ENCODE measurements around the gene DPP8.
"Not testable (repeated sequence)": the region's sequence is repeated elsewhere in the genome, so short reads cannot be mapped to it uniquely, and the experiment has no call there.

Gene DPP8

DNA sequence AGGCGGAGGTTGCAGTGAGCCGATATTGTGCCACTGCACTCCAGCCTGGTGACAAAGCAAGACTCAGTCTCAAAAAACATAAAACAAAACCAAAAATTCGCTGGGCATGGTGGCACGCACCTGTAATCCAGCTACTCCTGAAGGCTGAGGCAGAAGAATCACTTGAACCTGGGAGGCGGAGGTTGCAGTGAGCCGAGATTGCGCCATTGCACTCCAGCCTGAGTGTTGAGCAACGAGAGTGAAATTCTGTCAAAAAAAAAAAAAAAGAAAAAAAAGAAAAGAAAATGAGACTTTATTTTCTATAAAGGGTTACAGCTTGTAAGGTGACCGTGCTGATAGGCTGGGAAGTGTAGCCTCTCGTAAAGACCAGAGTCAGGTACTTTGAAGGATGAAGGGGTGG lies 6.7 kb upstream of the DPP8 start:
- no peak for DNase-seq (ENCODE audit: low spot score)

DNA sequence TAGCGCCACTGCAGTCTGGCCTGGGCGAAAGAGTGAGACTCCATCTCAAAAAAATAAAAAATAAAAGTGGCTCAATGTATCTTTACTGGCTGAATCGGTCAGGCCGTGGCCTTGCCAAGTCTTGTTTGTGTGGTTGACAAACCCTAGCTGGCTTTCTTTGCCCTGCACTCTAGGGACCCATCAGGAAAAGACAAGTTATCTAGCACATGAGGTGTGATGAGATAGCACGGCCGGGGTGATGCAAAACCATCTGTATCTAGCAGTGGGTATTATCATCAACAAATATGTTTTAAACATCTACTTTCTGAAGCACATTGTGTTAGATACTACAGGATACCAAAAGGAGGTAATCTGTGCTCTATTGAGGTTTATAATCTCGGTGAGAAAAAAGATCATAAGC lies 3.9 kb upstream of the DPP8 start:
- DNase-seq (ENCODE audit: low spot score): no peak

DNA sequence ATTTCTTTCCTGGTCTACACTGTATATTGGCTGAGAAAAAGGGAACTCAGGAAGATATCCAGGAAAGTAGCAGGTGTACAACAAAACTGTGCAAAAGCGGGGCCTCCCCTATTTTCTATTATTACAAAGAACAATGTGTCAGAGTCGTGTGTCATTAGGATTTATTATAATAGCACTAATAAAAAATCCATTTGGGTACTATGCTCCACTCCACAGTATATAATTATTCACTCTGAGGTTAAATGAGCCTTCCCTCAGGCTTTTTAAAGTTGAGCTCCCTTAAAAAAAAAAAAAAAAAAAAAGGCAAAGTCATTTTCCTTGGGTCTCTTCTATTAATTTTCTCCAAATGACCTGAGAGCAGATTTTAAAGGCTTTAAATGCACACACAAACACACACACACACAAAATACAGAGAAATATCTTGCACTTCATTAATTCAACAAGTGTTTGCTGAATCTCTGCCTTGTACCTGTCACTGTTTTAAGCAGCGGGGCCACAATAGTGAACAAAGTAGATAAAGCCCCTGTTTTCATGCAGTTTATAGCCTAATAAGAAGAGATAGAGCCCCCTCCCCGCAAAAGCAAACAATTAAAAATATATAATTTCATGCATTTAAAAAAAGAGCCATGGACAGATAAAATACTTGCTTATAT lies 1.3 kb upstream of the DPP8 start:
- DNase-seq (ENCODE audit: low spot score): no peak

DNA sequence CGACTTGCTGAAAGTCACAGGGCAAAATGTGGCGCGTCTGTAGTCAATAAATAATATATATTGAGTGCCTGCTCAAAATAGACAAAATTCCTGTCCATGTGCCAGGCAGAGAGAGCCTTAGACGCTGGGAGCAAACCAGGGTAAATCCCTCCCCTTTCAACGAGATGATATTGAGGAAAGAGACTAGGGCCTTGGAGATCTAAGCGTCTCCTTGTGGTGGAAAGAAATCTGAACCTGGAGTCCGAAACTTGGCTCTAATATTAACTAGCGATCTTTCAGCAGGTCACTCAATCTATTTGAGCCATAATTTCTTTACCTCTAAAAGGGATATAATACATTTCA lies 348 bp upstream of the DPP8 start:
- DNase-seq (ENCODE audit: low spot score): no peak

DNA sequence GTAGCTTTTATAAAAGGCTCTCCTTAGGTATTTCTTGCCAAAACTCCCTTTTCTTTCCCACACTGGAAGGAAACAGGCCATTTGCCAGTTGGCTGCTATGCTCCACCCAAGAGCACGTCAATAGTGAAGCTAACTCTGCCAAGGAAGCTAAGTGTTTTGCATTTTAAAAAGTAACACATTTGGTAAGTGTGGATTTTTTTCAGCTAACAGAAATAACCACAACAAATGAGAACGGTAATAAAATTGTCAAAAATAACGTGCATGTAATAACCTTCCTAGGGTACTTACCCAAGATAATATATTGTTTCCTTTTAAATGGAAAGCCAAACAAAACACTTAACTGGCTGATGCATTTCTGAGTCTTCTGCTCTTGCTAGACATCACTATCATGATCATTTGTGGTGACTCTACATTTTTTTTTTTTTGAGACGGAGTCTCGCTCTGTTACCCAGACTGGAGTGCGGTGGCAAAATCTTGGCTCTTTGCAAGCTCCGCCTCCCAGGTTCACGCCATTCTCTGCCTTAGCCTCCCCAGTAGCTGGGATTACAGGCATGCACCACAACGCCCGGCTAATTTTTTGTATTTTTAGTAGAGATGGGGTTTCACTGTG lies 4.6 kb downstream of the DPP8 start:
- DNase-seq (ENCODE audit: low spot score): no peak

DNA sequence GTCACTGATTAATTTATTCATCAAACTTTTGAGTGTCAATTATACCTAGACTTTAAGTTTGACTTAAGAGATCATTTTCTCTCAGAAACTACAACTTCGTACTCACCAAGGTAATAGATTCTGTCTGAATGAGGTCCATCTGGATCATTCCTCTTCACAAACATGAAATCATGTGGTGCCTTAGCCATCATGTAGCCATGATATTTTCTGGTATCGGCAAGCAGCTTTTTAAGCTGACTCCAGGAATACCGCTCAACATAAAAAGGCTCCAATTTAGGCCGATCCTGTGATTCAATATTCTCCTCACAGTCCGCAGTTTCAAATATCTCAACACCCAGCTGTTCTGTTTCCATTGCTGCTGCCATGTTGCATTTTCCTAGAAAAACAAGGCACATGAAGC lies 5.3 kb downstream of the DPP8 start:
- DNase-seq (ENCODE audit: low spot score): no peak

DNA sequence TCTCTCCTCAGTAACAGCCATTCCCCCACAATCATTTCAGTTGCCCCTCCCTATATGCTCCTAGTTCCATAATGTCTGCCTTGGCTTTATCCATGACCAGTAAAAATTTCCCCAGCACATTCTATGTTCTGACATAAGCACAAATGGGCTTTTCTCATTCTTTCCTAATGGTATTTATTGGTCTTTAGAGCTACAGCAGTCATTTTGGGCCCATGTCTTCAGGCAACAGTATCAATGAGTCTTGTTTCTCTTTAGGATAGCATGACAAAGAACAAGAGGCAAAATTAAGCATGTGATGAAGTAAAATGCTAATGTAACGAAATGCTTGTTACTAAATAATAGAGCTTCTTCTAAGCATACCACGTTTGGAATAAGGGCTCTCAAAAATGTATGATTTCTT lies 8.2 kb downstream of the DPP8 start:
- DNase-seq (ENCODE audit: low spot score): no peak

DNA sequence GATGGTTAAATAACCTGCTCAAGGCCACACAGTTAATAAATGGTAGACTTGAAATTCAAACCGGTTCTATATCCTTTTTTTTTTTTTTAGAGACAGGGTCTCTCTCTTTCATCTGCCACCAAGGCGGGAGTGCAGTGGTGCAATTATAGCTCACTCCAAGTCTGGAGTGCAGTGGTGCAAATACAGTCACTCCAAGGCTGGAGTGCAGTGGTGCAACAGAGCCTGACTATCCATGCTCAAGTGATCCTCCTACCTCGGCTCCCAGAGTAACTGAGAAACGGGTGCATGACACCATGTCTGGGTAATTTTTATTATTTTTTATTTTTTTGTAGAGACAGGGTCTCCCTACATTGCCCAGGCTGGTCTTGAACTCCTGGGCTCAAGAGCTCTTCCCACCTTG lies 23.4 kb downstream of the DPP8 start:
- DNase-seq (ENCODE audit: low spot score): no peak

DNA sequence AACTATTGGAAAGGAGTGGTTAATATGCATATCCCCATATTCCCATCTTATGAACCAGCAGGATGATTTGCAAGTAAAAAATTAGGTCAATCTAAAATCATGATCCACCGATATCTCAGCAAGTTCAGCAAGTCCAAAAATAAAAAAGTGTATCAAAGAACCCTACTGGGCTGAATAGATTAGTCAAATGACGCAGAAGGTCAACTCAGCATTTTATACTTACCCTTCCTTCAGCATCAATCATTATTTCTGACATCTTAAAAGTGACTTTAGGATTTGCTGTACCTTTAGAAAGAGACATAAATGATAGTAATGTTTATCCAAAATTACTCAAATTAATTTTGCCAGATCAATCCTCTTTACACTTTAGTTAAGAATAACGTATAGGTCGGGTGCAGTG lies 32.6 kb downstream of the DPP8 start:
- DNase-seq (ENCODE audit: low spot score): no peak

DNA sequence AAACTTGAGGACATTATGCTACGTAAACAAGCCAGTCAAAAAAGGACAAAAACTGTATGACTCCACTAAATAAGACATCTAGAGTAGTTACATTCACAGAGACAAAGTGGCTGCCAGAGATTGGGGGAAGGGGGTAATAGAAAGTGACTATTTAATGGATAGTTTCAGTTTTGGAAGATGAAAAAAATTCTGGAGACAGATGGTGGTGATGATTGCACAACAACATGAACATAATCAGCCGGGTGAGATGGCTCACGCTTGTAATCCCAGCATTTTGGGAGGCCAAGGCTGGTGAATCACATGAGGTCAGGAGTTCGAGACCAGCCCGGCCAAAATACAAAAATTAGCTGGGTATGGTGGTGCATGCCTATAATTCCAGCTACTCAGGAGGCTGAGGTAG lies 40.6 kb downstream of the DPP8 start:
- no peak for DNase-seq (ENCODE audit: low spot score)

DNA sequence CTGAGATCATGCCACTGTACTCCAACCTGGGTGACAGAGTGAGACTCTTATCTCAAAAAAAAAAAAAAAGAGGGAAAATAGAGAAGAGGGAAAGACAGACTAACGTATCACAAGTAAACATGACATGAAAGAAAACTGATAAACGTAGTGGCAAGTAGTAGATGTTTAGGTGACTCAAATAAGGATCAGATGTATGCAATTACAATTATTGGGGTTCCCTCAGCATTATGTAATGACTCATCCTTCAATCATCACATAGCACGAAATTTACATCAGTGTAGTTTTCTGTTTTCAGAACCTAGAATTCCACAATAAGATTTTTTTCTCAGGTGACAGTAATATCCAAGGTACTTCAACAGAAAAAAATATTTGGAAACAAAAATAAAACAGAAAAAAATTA lies 46.6 kb downstream of the DPP8 start:
- no peak for DNase-seq (ENCODE audit: low spot score)

DNA sequence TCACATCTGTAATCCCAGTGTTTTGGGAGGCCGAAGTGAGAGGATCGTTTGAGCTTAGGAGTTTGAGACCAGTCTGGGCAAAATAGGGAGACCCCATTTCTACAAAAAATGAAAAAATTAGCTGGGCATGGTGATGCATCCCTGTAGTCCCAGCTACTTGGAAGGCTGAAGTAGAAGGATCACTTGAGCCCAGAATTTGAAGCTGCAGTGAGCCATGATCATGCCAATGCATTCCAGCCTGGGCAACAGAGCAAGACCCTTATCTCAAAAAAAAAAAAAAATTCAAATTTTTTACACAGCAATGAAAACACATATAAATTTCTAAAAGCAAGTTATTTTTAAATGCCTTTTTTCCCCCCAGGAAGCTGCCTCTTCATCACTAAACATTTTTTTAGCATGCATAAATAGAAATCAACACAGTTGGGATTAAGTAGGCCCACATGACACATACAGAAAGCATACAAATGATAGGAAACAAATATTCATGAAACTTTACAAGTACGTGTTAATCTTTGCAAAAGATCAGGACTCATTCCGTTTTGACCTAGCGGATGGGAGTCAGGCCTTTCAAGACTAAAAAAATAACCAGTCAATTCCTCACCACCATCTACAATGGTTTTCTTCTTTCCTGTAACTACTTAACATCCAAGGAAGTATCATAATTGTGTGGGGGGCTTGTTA lies 49.1 kb downstream of the DPP8 start:
- no peak for DNase-seq (ENCODE audit: low spot score)

DNA sequence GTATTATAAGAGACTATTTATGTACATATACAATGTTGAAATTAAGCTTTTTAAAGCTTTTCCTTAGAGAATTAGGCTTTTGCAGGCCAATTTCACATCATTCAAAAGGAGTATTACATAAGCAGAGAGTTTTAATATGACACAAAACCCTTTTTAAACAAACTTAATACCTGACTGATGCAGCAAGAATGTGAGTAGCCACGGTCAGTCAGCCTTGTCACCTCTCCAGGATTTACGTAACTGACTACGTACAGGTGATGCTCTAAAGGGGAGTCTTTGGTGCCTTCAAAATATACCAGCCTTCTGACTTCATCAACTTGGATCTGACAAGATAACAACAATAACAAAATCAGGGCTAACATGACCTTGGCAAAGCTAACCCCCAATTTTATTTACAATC lies 50.6 kb downstream of the DPP8 start:
- no peak for DNase-seq (ENCODE audit: low spot score)

DNA sequence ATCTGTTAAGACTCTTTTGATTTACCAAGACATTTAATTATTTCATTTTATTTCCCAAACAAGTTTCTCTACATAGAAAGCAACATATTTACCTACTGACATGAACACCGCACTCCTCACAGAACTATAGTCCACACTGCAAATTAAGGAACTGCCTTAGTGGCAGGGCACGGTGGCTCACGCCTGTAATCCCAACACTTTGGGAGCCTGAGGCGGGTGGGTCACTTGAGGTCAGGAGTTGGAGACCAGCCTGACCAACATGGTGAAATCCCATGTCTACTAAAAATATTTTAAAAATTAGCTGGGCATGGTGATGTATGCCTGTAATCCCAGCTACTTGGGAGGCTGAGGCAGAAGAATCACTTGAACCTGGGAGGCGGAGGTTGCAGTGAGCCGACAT lies 54.4 kb downstream of the DPP8 start:
- DNase-seq (ENCODE audit: low spot score): not testable (repeated sequence)

DNA sequence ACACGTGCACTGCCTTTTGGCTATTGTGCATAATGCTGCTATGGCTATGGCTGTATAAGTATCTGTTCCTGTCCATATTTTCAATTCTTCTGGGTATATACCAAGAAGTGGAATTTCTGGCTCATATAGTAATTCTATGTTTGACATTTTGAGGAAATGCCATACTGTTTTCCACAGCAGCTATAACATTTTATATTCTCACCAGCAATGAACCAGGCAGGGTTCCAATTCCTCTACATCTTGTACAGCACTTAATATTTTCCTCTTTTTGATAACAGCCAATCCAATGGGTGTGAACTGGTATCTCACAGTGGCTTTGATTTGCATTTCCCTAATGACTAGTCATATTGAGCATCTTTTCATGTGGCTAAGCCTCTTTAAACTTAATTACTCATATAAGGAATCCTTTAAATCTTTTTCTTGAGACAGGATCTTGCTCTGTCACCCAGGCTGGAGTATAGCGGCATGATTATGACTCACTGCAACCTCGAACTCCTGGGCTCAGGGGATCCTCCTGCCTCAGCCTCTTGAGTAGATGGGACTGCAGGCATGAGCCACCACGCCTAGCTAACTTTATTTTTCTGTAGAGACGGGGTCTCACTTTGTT lies 56.6 kb downstream of the DPP8 start:
- no peak for DNase-seq (ENCODE audit: low spot score)

DNA sequence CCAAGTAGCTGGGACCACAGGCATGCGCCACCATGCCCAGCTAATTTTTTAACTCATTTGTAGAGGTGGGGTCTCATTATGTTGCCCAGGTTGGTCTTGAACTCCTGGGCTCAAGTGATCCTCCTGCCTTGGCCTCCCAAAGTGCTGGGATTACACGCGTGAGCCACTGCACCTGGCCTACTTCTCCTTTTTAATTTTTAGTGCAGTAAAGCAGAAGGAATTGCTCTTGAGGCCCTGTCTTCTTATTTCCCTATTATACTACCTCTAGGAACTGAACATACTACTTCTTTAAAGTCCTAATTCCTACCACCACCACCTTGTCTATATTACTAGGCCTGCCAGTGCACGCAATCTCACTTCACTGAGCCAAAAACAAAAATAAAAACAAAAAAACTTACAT lies 62.2 kb downstream of the DPP8 start:
- not testable (repeated sequence) for DNase-seq (ENCODE audit: low spot score)

DNA sequence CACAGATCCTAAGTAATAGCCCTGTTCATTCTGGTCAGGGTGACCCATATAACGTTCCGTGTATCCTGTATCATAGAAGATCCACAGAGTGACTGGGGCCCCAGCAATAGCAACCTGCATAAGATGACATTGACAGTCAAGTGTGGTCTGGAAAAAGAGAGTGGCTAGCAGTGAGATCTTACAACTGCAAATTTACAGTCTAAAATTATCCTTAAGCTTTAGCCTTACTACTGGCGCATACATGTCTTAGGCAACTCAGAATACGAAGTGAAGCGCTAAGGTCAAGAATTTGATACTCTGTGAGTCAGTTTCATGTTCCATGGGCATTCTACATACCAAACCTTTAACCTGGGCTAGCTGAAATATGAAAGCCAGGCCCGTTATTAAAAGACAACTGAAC lies 65.5 kb downstream of the DPP8 start:
- DNase-seq (ENCODE audit: low spot score): no peak

DNA sequence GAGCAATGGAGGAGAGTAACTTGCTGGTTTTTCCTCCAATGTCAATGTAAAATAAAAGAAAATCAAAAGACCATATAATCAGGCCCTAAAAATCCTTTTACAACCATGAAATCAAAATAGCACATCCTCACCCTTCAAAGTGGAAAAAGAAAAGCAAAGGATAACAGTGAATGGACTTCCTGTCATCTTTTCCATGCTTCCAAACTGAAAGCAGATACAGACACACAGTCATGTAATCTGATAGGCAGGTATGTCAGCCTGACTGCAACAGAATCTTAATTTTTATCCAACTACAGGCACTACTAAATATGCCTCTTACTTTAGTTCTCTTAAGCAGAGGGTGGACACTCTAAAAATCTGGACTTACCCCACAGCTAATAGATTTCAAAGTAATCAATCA lies 66.9 kb downstream of the DPP8 start:
- DNase-seq (ENCODE audit: low spot score): no peak

DNA sequence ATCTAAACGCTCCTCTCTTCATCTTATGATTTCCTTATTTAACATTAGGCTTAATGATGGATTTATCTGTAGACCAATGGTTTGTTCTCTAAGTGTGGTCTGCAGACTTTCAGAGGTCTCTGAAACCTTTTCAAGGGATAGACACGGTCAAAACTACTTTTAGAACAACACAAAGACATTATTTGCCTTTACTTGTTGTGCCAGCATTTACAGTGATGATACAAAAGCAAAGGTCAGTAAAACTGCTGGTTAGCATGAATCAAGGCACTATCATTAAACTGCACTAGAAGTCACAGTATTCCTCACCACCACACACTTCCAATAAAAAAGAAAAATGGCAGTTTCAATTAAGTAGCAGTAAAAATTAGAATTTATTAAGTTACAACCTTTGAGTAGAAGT lies 70.3 kb downstream of the DPP8 start:
- no peak for DNase-seq (ENCODE audit: low spot score)

DNA sequence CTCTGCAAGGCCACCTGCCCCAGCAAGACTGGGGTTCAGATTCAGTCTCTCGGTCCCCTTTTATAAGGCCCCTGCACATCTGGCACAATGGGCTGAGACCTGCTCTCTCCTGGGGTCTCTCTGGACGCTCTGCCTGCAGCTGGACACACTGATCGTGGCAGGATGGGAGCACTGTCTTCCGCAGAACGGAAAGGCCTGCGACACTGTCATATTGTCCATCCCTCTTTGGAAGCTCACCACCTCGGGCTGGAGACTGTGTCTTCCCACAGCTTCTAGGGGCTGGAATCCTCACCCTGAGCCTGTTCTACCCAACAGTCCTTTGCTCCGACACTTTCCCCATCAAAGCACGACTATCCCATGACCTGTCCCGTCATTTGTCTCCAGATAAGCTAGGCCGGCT lies 83.3 kb downstream of the DPP8 start:
- DNase-seq (ENCODE audit: low spot score): no peak

DNA sequence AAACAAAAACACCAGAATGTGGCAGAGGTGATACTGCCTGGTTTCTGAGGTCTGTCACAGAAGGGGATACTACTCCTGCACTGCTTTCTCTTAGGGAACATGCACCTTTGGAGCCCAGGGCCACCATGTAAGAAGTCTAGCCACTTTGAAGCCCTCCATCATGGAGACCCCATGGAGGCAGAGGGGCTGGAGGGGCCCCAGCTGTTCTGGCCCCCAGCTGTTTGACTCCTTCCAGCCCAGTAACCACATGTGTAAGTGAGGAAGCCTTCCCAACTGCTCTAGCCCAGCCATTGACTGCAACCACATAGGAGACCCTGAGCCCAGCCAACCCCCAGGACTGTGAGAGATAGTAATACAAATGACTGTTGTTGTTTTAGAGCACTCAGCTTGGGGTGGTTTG lies 85.8 kb downstream of the DPP8 start:
- no peak for DNase-seq (ENCODE audit: low spot score)

DNA sequence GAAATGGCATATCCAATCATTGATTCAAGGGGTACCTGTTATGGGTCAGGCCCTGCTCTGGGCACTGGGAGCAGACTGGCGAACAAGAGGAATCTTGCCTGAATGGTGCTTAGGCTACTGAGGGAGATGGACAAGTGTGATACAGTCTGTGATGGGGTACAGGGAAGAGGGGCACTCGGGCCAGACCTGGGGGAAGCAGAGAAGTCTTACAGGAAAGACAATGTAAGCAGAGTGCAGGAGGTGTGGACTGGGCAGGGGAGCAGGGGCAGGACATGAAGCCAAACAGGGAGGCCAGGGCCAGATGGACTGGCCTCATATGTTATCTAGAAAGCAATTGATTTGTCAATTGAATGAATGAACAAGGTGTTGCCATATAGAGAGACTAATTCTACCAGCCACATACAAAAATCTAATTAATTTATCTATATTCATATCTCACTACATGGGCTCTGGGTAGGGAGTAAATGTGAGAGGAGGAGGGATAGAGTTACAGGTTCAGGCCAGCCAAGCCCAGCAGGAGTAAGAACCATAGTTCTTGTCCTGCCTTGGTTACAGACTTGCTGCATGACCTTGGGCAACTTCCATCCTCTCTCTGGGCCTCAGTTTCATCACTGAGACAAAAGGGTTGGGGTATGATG lies 91.2 kb downstream of the DPP8 start:
- DNase-seq (ENCODE audit: low spot score): no peak

DNA sequence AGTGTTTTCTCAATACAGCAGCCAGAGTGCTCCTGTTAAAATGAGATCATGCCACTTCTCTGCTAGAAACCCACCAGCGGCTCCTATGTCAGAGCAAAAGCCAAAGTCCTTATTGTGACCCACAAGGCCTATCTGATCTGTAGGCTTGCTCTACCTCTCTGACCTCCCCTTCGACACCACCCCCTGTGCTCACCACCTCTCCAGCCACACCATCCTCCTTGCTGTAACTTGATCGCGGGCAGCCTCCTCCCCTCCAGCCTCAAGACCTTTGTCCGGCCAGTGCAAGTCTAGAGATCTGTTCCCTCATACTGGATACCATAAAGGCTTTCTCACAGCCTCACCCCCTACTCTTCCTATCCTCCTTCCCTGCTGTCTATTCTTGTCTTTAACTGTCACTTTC lies 92.8 kb downstream of the DPP8 start:
- no peak for DNase-seq (ENCODE audit: low spot score)
